ENCODE measurements around the gene CYP46A1.

Gene CYP46A1

GRCh38 chr14:99686557-99687283 lies 2.6 kb downstream of the CYP46A1 start:
- DNase-seq: no peak

GRCh38 chr14:99687284-99688209 lies 3.4 kb downstream of the CYP46A1 start:
- DNase-seq: no peak

- DNase-seq: no peak
These were observed 4.1 kb downstream of the CYP46A1 start for GRCh38 chr14:99688210-99688581.

GRCh38 chr14:99688629-99689028 lies 4.5 kb downstream of the CYP46A1 start:
- no peak for DNase-seq

GRCh38 chr14:99689266-99690236 lies 5.5 kb downstream of the CYP46A1 start:
- DNase-seq: no peak

- no peak for DNase-seq
These were observed 6.5 kb downstream of the CYP46A1 start for GRCh38 chr14:99690636-99691035.

- DNase-seq: no peak
These were observed 7.2 kb downstream of the CYP46A1 start for GRCh38 chr14:99691111-99691885.

GRCh38 chr14:99693918-99694317 lies 9.8 kb downstream of the CYP46A1 start:
- no peak for DNase-seq

GRCh38 chr14:99696929-99697328 lies 12.8 kb downstream of the CYP46A1 start:
- no peak for DNase-seq

- DNase-seq: no peak
These were observed 14.1 kb downstream of the CYP46A1 start for GRCh38 chr14:99698236-99698635.

- no peak for DNase-seq
These were observed 14.5 kb downstream of the CYP46A1 start for GRCh38 chr14:99698642-99699041.

- no peak for DNase-seq
These were observed 15.1 kb downstream of the CYP46A1 start for GRCh38 chr14:99699085-99699760.

- no peak for DNase-seq
These were observed 15.8 kb downstream of the CYP46A1 start for GRCh38 chr14:99699861-99700260.

GRCh38 chr14:99700379-99700778 lies 16.3 kb downstream of the CYP46A1 start:
- no peak for DNase-seq

- no peak for DNase-seq
These were observed 17.2 kb downstream of the CYP46A1 start for GRCh38 chr14:99701260-99701659.

GRCh38 chr14:99702115-99702514 lies 18.0 kb downstream of the CYP46A1 start:
- no peak for DNase-seq

GRCh38 chr14:99703381-99703780 lies 19.3 kb downstream of the CYP46A1 start:
- no peak for DNase-seq

- no peak for DNase-seq
These were observed 19.9 kb downstream of the CYP46A1 start for GRCh38 chr14:99704037-99704436.

GRCh38 chr14:99706107-99706900 lies 22.2 kb downstream of the CYP46A1 start:
- no peak for DNase-seq

Measured in anterior cingulate cortex (tissue), 58 donors.